Measurements from ENCODE around the gene TTC13. TPM values are rescaled to one million over a fixed set of nuclear protein-coding genes. Genes with fewer than 3 reads are reported as not detected.

The TTC13 gene
- total and polyA plus RNA-seq, 4 donors = 2.6 to 17.5 (median 6.8) TPM

- 84% methylated on average over 14 of the region's 14 CpGs for WGBS
- no peak overlapping the region for H3K27ac ChIP-seq (ENCODE audit: low read depth in 1 of 2, low read length in 2 of 2)
- no peak overlapping the region for H3K4me3 ChIP-seq (ENCODE audit: low read depth in 1 of 3, low read length in 3 of 3)
Observed at GRCh38 chr1:231020139-231020601, 41.5 kb upstream of the TTC13 start.

DNA sequence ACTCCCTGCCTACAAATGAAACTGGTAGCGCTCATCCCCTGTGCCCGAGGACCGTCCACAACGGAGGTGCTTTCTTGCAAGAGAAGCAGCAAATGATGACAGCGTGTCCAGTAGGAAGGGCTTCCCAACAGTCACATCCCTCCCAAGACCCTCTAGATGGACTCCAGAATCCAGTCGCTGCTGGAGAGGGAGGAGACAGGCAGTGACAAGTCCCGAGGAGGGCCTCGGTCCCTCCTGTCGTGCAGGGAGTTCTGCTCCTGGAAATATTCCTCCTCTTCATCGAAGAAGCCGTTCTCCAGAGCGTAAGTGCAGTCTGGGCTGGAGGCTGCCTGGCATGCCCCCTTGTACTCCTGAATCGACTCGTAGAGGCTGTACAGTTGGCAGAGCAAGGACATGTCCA lies 41.0 kb upstream of the TTC13 start:
- 94% methylated on average over 14 of the region's 14 CpGs for WGBS
- Histone ChIP-seq H3K36me3 (ENCODE audit: control insufficient read depth in 4 of 4, insufficient read depth in 3 of 4, low read depth in 1 of 4, low read length in 3 of 4) (peaks cover 0 to 5% (median 0%) of the 10 kb centered on the region in 4 donors), H3K4me1 (ENCODE audit: control insufficient read depth in 4 of 4, insufficient read depth in 4 of 4, low read length in 3 of 4) (no peaks in the 10 kb centered on the region), H3K27ac (ENCODE audit: low read depth in 1 of 2, low read length in 2 of 2) (no peak overlapping the region), H3K9ac (ENCODE audit: low read depth in 1 of 2, low read length in 2 of 2) (no peak overlapping the region), H3K9me3 (ENCODE audit: control insufficient read depth in 4 of 4, low read length in 3 of 4) (no peaks in the 10 kb centered on the region), H3K4me3 (ENCODE audit: low read depth in 1 of 3, low read length in 3 of 3) (no peak overlapping the region), H3K27me3 (ENCODE audit: control insufficient read depth in 4 of 4, insufficient read depth in 4 of 4, low read length in 3 of 4) (no peaks in the 10 kb centered on the region)
- peak; percentile 16 for DNase-seq (ENCODE audit: low spot score)
- TF ChIP-seq, protein P1, sequence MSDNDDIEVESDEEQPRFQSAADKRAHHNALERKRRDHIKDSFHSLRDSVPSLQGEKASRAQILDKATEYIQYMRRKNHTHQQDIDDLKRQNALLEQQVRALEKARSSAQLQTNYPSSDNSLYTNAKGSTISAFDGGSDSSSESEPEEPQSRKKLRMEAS (IDR thresholded peaks at IDR 0.05) = no peak
- no peak for TF ChIP-seq GABPA (IDR thresholded peaks at IDR 0.05 in 1 of 2, conservative IDR thresholded peaks at IDR 0.05 in 1 of 2)
- TF ChIP-seq RXRA (IDR thresholded peaks at IDR 0.05) = no peak
- no peak for TF ChIP-seq REST (IDR thresholded peaks at IDR 0.05)
- TF ChIP-seq, protein P2, sequence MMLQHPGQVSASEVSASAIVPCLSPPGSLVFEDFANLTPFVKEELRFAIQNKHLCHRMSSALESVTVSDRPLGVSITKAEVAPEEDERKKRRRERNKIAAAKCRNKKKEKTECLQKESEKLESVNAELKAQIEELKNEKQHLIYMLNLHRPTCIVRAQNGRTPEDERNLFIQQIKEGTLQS (IDR thresholded peaks at IDR 0.05) = no peak
- TF ChIP-seq YY1 (IDR thresholded peaks at IDR 0.05) = no peak
- TF ChIP-seq JUND (IDR thresholded peaks at IDR 0.05) = no peak
- no peak for TF ChIP-seq EGR1 (IDR thresholded peaks at IDR 0.05; ENCODE audit: low read depth in 2 of 2)
- TF ChIP-seq TAF1 (conservative IDR thresholded peaks at IDR 0.05) = no peak
- TF ChIP-seq FOXA1 (IDR thresholded peaks at IDR 0.05) = no peak
- TF ChIP-seq RAD21 (IDR thresholded peaks at IDR 0.05) = no peak
- no peak for TF ChIP-seq ZBTB33 (IDR thresholded peaks at IDR 0.05)
- TF ChIP-seq NR2F2 (IDR thresholded peaks at IDR 0.05) = no peak
- no peak for TF ChIP-seq CTCF (IDR thresholded peaks at IDR 0.05; ENCODE audit: low read depth, low read length, missing input control)
- TF ChIP-seq HNF4G (IDR thresholded peaks at IDR 0.05) = no peak
- TF ChIP-seq HNF4A (conservative IDR thresholded peaks at IDR 0.05) = no peak
- TF ChIP-seq FOXA2 (IDR thresholded peaks at IDR 0.05) = no peak

More at GRCh38 chr1:231020139-231020601, 41.5 kb upstream of the TTC13 start:
- DNase-seq (ENCODE audit: low spot score) = peak; percentile 25
- H3K9ac ChIP-seq (ENCODE audit: low read depth in 1 of 2, low read length in 2 of 2) = no peak overlapping the region
- no peaks in the 10 kb centered on the region for H3K4me1 ChIP-seq (ENCODE audit: control insufficient read depth in 4 of 4, insufficient read depth in 4 of 4, low read length in 3 of 4)
- peaks cover 0 to 5% (median 0%) of the 10 kb centered on the region in 4 donors for H3K36me3 ChIP-seq (ENCODE audit: control insufficient read depth in 4 of 4, insufficient read depth in 3 of 4, low read depth in 1 of 4, low read length in 3 of 4)
- H3K9me3 ChIP-seq (ENCODE audit: control insufficient read depth in 4 of 4, low read length in 3 of 4) = no peaks in the 10 kb centered on the region
- TF ChIP-seq HNF4G (IDR thresholded peaks at IDR 0.05) (no peak), NR2F2 (IDR thresholded peaks at IDR 0.05) (no peak), SP1 (IDR thresholded peaks at IDR 0.05) (no peak), FOXA1 (IDR thresholded peaks at IDR 0.05) (no peak), HNF4A (conservative IDR thresholded peaks at IDR 0.05) (no peak), CTCF (IDR thresholded peaks at IDR 0.05; ENCODE audit: low read depth, low read length, missing input control) (no peak)
- TF ChIP-seq, protein P1 (IDR thresholded peaks at IDR 0.05) = no peak
- TF ChIP-seq, protein P2 (IDR thresholded peaks at IDR 0.05) = no peak
- H3K27me3 ChIP-seq (ENCODE audit: control insufficient read depth in 4 of 4, insufficient read depth in 4 of 4, low read length in 3 of 4) = no peaks in the 10 kb centered on the region
